NCI-H146 treated with DMSO at 0.1 percent for 48 hours (cell line): ENCODE measurements around the gene PRRC2B.
"Not testable (repeated sequence)": the region's sequence is repeated elsewhere in the genome, so short reads cannot be mapped to it uniquely, and the experiment has no call there.

ENCODE experiments used
- DNase-seq: peaks from one replicate; lab custom pipeline; 2025; ENCODE audit not compliant: unreplicated experiment; lab: John Stamatoyannopoulos, UW

The PRRC2B gene

DNA sequence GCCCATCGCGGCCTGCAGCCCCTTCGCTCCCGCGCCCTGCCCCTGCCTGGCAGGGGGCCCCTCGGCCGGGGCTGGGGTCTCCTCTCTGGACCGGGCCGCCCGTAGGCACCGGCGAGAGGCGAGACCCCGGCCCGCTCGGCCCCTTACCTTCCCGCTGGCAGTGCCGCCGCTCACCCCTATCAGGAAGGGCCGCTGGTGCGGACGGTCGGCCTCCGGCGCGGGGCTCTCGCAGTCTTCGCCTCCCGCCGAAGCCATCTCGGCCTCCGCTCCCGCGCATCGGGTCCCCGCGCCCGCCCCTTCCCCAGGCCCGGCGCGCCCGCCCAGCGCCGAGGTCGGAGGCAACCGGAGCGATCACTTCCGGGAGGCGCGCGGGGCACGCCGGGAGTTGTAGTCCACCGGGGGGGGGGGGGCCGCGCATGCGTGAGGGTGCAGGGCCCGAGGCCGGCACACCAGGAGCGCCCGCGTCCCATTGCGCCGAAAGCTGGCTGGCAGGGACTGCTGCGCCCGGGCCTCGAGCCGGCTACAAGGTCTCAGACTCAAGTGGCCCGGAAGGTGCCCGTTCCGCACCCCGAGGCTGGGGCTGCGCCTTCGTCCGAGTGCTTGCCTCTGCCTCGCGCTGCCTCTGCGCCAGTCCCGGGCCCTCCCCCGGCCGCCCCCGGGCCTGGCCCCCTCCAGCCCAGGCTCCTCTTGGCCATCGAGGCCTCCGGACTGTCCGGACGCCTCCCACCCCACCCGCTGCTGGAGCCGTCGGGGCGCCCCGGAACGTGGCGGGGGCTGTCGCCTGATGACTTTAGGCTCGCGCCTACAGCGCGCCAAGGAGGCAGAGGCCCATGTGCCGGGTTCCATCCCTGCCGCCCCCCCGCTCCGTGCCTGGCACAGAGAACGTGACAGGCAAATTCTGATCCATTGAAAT, 137.3 kb downstream of the PRRC2B start, which contains the start of gene UCK1:
UCK1 (minus strand) TSS at position 344 of the 913 bp plus-strand sequence; CDS start at position 255, 89 bp downstream.
- peak; percentile 56 for DNase-seq

DNA sequence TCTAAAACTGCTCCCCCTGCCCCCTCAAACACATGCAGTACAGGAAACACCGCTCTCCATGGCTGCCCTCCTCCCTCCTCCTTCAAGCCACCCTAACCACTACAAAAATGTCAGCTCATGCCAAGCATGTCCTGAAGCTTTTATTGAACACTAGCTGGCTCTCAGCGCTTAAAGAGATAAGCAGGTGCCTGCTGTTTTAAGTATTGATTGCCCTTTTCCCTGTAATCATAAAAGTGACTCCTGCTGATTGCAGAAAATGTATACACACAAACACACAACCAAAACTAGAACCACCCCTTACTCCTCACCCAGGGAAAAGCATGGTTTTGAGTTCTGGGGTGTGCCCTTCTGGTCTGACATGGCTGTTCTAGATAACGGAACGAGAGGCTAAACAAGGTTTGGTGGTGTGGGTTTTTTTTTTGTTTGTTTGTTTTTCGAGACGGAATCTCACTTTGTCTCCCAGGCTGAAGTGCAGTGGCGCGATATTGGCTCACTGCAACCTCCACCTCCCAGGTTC, 140.9 kb downstream of the PRRC2B start:
- DNase-seq: peak; percentile 14

DNA sequence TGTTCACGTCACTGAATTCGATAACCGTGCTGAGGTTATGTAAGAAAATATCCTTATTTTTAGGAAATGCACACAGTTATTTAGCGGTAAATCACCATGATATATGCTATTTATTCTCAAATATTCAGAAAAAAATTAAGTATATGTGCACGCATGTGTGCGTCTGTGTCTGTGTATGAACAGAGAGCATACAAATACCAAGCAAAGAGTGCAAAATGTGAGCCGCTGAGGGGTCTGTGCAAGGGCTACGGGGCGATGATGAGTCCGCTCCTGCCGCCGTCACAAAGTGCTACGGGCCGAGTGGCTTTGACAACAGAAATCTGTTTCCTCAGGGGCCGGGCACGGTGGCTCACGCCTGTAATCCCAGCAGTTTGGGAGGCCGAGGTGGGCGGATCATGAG, 144.1 kb downstream of the PRRC2B start:
- no peak for DNase-seq

DNA sequence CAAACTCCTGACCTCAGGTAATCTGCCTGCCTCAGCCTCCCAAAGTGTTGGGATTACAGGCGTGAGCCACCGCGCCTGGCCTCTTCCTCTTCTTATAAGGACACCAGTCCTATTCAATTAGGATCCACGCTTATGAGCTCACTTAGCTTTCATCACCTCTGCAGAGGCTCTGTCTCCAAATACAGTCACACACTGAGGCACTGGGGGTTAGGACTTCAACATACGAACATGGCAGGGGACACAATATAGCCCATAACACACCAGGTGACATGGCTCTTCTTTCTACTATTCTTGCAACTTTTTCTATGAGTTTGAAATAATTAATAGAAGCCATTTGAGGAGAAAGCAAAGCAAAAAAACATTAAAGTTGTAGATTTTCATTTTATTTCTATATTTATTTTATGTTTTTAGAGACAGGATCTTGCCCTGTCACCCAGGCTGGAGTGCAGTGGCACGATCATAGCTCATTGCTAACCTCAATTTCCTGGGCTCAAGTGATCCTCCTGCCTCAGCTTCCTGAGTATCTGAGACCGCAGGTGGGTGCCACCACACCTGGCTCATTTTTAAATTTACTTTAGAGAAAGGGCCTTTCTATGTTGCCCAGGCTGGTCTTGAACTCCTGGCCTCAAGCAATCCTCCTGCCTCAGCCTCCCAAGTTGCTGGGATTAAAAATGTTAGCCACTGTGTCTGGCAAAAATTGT, 145.5 kb downstream of the PRRC2B start:
- no peak for DNase-seq

DNA sequence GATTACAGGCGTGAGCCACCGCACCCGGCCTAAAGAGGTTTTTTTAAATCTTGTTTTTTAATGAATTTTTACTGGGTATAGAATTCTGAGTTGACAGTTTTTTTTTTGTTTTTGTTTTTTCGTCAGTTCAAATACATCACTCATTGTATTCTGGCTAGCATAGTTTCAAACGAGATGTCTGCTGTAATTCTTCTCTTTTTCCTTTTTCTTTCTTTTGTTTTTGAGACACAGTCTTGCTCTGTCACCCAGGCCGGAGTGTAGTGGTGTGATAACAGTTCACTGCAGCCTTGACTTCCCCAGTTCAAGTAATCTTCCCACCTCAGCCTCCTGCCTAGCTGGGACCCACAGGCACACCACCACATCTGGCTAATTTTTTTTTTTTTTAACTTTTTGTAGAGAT, 149.3 kb downstream of the PRRC2B start:
- DNase-seq: no peak

DNA sequence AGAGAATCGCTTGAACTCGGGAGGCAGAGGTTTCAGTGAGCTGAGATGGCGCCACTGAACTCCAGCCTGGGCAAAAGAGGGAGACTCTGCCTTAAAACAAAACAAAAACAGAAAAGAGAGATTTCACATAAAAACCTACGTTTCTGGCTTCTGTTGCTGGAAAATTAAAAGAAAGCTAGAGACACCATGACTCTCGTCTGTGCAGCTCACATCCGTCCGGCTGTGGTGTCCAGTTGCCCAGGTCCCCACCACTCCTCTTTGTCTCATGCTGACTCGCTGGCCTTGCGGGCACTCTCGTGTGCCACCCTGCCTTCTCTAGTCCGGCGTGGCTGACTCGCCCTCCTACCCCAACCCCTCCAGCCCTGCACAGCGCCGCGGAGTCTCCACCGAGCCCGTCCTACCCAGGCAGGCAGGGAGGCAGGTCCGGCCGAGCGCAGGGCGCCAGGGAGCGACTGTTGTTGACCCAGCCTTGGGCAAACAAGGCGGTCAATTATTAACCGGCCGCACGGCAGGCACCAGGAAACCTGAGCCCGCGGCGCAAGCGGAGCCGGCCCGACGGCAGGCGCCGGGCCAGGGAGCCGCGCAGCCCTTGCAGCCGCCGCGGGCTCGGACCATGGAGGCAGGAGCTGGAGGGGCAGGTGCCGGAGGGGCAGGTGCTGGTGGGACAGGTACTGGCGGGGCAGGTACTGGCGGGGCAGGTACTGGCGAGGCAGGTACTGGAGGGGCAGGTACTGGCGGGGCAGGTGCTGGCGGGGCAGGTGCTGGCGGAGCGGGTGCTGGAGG, 151.3 kb downstream of the PRRC2B start, which contains the start of gene PRRT1B:
PRRT1B (plus strand) TSS at position 521 of the 783 bp plus-strand sequence; CDS start at position 614, 93 bp downstream.
- DNase-seq: no peak

DNA sequence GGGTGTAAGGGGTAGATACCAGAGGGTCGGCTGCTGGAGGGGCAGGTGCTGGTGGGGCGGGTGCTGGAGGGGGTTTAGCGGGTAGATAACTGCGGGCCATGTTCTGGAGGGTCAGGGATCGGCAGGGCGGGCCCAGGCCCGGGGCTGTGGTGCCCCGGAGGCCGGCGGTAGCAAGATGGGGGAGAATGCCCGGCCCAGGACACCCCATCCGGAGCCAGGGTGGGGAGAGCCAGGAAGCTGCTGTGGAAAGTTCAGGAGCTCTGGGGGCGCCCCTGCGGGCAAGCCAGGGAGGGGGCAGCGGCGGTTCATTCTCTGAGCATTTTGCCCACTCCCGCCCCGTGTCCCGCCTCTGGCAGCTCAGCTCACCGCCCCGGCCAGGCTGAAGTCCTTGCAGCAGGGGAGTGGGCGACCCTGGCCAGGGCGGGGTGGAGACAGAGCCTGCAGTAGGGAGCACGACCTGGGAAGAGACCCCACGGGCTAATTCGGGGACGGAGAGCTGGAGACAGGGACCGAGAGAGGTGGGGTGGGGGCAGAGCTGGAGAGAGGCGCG, 152.0 kb downstream of the PRRC2B start:
- DNase-seq: no peak

DNA sequence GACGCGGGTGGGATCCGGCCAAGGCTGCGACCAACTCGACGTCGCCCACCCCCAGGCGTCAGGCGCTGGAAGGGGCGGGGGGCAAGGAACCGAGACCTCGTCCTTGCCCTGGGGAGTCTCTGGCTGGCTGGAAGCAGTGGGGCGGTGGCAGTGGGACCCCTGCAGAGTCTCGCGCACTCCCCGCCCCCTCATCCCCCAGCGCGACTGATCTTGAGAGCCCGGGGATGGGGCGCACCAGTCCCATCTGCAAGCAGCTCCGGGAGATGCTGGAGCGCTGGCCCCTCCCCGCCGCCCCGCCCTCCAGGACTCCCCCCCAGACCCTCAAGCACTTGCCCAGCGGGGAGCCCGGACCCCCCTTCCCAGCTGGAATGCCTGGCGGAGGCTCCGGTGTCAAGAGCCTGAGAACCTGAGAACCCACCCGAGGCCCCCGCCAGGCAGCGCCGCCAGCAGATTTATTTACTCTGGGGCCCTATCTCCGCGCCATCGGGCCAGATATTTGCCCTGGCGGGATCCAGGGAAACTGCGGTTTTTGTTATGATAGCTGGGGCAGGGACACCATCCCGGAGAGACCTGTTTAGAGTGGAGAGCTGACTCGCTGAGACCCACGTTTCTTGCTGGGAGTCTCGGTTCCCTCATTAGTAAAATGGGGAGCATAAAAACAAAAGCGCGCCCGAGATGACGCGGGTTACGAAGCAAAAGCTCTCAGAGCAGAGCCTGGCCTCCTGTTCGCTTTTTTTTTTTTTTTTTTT, 152.6 kb downstream of the PRRC2B start:
- DNase-seq: no peak

DNA sequence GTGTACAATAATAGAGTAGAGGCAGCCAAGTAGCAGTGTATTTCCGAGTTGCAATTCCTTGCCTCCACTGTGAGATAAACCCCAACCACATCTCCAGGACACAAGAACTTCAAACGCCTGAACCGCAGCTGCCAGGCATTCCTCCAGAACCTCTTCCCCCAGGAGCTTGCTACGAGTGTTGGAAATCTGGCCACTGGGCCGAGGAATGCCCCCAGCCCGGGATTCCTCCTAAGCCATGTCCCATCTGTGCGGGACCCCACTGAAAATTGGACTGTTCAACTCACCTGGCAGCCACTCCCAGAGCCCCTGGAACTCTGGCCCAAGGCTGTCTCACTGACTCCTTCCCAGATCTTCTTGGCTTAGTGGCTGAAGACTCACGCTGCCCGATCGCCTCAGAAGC, 155.3 kb downstream of the PRRC2B start:
- not testable (repeated sequence) for DNase-seq
